Stomach (tissue), 4 donors: ENCODE measurements around the gene CRACDL.

Experiments used
- CTCF ChIP-seq, 7 experiments: fragments of 450-650 bp in 4 of 7; fragments of 200-600 bp in 3 of 7; sonication (generic) in 3 of 7; IDR thresholded peaks; one replicate each; pipeline ENCODE4 v1.5.1; 2016 to 2019; ENCODE audit warnings: antibody characterized with exemption in 7 of 7, control low read depth in 2 of 7, mild to moderate bottlenecking in 1 of 7
- POLR2A ChIP-seq, 4 donors: fragments of 450-650 bp; IDR thresholded peaks; one replicate each; pipeline ENCODE4 v1.6.1; 2016; ENCODE audit warnings: antibody characterized with exemption in 4 of 4, control low read depth in 2 of 4, mild to moderate bottlenecking in 1 of 4, moderate library complexity in 1 of 4
- POLR2AphosphoS5 ChIP-seq, 3 donors: sonication (generic); formaldehyde crosslinking; IDR thresholded peaks; one replicate each; pipeline ENCODE4 v1.6.1; 2016; ENCODE audit warnings: antibody characterized with exemption in 3 of 3

- TF ChIP-seq POLR2AphosphoS5 (IDR thresholded peaks at IDR 0.05) = no peak
- TF ChIP-seq CTCF (IDR thresholded peaks at IDR 0.05) = no peak
- TF ChIP-seq POLR2A (IDR thresholded peaks at IDR 0.05) = no peak
These were observed 86.0 kb downstream of the CRACDL start for GRCh38 chr2:98850074-98850473.
